AG08396 (cell line): ENCODE measurements around the gene CLEC4C.

Experiments
- DNase-seq: peaks from one replicate; pipeline ENCODE4 v3.0.0; 2012; ENCODE audit warnings: low spot score, mixed read lengths

Gene CLEC4C

DNA sequence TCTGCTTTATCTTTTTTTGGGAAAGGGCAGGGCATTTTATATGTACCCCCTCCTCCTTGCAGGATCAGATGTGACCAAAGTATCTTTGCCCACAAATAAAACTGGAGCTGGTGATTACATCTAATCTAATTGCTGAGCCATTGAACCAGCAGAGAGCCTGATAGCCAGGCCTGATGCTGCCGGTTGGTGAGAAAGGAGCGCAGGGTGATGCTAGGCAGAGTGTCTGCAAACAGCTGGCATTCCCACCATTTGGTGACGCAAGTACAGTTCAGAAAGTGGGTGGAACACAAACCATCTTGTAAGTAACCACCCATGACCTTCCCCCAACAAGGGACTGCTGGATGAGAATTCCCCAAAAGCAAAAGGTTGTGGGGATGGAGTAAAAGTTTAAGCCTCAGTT lies 23.2 kb downstream of the CLEC4C start:
- DNase-seq: no peak

DNA sequence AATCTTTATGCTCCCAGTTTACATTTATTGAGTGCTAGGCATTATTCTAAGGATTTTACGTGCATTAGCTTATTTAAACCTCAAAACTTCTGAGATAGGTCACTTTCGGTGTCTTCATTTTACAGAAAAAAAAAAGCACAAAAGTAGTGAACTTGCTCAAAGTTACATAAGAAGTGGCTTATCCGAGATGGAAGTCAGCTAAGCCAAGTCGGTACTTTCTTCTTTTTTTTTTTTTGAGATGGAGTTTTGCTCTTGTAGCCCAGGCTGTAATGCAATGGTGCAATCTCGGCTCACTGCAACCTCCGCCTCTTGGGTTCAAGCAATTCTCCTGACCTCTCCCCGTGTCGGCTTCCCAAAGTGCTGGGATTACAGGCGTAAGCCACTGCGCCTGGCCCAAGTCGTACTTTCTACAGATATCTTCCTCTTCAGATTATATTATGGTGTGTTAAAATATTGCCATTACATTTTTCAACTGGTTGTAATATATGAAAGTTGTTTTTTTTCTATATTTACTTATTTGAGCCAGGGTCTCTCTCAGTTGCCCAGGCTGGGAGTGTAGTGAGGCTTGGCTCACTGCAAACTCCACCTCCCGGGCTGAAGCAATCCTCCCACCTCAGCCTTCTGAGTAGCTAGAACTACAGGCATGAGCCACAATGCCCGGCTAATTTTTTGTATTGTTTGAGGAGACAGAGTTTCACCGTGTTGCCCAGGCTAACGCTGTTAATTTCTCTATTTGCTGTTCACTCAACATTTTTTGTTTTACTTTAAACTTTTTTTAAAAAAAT lies 27.0 kb downstream of the CLEC4C start:
- no peak for DNase-seq

DNA sequence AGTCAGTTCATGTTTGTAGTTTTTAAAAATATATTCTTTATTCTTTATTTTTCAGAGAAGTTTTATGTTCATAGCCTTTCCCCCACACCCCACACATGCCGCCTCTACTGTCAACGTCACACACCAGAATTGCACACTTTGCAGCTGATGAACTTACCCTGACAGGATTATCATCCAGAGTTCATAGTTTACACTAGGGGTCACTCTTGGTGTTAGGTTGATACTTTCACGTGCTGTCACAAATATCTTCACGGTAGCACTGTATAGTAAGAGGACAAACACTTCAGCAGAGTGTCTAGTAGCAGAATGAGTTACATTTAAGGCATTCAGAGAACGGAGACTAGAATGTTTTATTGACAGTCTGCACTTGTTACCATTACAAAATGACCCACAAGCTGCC lies 30.8 kb downstream of the CLEC4C start:
- no peak for DNase-seq

DNA sequence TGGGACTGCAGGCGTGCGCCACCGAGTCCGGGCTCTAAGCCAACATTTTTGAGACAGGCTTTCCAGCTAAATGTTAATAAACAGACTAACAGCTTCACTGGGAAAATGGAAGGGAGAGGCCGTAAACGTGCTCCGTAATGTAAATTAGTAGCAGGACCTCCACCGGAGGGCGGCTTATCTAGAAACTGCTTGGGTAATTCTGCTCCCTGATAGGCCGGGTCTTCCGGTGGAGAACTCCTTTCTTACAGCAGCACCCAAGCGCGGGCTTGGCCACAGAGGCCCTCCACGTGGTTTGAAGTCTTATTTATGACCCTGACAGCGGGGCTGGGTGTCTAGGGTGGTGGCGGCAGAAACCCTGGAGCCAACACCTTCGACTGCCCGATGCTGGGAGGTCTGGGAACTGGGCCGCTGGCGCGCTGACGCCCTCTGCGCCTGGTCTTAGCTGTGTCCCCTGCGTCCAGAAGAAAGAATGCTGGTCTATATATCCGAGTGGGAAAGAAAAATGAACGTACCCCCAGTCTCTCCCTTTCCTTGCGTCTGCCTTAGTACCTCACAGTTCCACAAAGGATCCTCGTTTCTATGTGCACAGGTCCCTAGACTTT lies 34.2 kb downstream of the CLEC4C start:
- no peak for DNase-seq

DNA sequence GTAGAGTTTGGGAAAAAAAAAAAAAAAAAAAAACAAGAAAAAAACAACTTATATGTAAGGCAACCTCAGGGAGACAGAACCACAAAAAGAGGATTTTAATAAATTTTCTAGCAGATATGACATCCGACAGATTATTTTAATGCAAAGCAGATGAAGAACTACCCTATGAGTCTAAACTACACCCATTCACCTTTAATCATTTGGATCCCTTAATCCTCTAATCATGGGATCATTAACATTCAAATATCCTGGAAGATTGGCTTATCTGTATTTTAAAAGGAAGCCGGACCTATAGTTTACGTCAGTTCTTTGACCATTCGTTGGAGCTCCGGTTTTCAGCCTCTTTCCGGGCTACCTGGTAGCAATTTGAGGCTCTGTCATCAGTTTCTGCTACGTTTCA lies 36.0 kb downstream of the CLEC4C start, which contains the start of gene DPPA3:
Gene DPPA3 (plus strand): TSS at position 301 of the 400 bp plus-strand sequence. CDS start 138 bp downstream, outside the sequence.
- DNase-seq: no peak

DNA sequence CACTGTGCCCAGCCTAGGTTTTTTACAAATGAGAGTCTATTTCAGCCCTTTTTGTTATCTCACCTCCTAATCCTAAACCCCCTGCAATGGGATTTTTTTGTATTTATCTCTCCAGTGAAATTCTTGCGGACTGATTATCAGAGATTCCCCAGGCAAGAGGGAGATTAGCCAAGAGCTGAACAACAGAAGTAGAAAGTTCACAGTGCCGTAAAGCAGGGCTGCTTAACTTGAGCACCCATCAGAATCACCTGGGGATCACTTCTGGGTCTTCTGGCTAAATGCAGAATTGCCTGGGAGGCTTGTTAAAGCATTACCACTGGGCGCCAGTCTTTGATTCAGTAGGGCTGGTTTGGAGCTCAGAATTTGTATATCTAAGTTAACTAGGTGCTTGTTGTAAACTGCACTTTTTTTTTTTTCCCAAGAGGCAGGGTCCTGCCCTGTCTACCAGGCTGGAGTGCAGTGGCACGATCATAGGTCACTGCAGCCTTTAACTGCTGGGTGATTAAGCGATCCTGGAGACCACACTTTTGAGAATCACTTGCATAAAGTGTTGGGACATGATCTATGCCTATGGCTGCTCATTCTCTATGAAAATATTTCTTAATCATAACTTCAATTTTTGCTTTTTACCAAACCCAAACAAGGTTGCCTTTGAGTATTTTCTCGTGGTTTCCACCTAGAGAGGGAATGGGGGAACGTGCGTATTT lies 37.1 kb downstream of the CLEC4C start:
- DNase-seq: no peak

DNA sequence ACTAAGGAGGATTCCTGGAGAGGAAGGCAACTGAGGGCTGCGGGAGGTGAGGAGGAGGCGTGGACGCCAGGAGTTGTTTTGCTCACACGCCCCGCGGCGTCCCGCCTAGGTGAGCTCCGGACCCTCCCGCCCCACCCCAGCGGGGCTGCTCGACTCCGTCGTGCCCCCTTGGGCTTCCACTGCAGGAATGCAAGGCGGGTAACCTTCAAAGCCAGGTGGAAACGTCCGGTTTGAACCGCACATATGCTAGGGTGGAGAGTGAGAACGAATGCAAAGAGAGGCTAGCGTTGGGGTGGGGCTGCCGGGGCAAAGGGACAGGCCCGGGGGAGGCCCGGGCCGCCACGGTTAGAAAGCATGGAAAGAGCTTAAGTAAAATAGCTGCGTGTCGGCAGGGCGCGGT lies 41.3 kb downstream of the CLEC4C start:
- no peak for DNase-seq

DNA sequence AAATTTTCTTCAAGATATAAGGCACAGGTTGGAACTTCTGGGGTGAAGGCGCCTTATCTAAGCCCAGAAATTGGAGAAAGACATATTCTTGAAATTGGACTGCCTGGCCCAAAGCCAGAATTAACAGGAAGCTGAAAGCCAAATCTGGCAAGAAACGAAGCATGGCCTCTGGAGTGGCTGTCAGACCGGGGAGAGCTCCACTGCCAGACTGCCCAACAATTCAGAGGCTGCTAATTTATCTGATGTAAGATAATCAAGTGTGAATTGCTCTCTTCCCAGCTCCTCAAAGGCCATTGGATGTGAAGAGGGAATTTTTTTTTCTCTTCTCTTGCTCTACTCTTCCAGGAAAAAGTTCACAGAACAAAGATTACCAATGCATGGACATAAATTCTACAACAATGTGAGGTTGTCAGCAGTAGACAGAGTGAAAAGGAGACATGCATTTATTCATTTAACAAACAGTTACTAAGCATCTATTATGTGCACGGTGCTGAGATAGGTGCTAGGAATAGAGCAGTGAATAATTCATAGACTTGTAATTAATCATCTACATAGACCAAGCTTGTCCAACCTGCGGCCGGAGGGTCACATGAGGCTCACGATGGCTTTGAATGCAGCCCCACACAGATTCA lies 51.5 kb downstream of the CLEC4C start, which contains the start of gene GDF3:
Gene GDF3 (minus strand): TSS at position 210 of the 632 bp plus-strand sequence. CDS start 47 bp downstream, at position 163.
- peak; percentile 20 for DNase-seq

DNA sequence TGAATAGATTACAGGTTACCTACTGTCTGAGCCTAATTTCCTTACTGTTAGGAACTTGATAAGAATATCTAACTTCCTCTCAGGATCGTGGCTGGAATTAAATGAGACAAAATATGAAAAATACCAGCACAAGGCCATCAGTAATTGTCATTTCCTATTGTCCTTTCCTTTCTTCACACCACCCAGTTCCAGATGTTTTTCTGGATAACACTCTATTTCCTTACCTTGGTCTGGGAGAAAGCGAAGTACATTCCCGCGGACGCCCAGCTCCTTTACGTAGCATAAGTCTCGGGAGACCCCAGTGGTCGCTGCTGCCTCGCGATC lies 52.0 kb downstream of the CLEC4C start:
- no peak for DNase-seq

DNA sequence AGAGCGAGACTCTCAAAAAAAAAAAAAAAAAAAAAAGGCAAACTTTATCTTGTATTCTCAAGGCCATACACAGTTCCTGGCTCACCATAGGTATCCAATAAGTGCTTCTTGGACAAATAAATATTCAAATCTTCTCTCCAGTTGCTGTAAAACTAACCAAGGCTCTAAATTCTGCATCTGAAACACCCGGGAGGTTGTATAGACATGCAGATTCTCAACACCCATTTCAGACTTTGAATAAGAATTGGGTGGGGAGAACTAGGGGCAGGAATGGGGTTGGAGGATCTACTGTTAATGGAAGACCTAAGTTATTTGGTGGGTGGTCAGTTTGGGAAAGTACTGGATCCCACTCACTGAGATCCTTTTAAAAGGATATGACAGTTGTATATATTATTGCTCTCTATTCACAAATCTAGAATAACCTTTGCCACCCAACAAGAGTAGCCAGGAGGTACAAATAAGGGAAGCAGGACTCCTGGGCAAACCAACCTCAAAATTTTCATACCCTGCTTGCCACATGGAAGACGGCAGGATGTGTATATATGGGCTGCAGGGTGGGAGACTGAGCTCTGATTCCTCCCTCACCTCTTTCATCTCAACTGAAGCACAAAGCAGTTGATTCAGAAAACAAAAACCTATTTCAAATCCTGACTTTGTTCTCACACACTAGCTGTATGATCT lies 52.5 kb downstream of the CLEC4C start:
- DNase-seq: no peak

DNA sequence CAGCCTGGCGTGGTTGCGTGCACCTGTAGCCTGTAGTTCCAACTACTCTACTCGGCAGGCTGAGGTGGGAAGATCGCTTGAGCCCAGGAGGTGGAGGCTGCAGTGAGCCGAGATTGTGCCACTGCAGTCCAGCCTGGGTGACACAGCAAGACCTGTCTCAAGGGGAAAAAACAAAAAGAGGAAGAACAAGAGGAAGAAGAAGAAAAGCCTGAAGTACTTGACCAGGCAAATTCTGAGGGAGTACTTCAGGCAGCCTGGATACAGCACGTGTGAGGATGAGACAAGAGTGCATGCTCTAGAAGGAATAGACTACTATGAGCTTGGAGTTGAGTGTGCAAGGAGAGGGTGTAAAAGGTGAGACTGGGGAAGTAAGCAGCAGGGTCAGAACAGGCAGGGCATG lies 53.4 kb downstream of the CLEC4C start:
- DNase-seq: no peak

DNA sequence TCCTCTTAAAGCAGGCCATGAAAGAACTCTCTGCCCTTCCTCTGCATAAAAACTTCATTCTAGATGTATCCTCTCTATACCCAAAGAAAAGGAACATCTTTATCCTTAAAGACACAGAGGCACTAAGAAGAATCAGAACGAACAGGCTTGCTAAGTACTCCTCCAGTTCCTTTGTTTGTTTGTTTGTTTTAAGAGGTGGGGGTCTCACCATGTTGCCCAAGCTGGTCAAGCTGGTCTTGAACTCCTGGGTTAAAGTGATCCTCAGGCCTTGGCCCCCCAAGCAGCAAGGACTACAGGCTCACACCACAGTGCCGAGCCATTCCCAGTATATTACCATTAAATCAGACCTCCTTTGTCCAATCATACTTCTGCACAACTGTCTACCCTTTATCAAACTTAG lies 65.6 kb downstream of the CLEC4C start:
- no peak for DNase-seq
